SK-N-MC (cell line): Measurements from ENCODE around the gene FAM181A.

Experiments
- EZH2 ChIP-seq: fragments of 200-600 bp; sonication (generic); IDR thresholded peaks from one replicate; pipeline ENCODE4 v1.6.1; 2017; ENCODE audit warnings: antibody characterized with exemption
- FOXP2 ChIP-seq: optimal IDR thresholded peaks from 2 replicates; pipeline ENCODE3; 2011; ENCODE audit warnings: mild to moderate bottlenecking, moderate library complexity; ENCODE audit not compliant: insufficient read depth; ENCODE audit errors: extremely low read length, control extremely low read depth
- POLR2AphosphoS5 ChIP-seq: IDR thresholded peaks from 2 replicates; pipeline ENCODE4 v1.6.1; 2012; ENCODE audit warnings: mild to moderate bottlenecking, low read depth, low read length, borderline replicate concordance

- TF ChIP-seq EZH2, result no peak
- no peak for TF ChIP-seq POLR2AphosphoS5
- no peak for TF ChIP-seq FOXP2
Observed at GRCh38 chr14:93967637-93968250, 40.6 kb downstream of the FAM181A start.
